Neural cell (in vitro differentiated cells): ENCODE measurements around the gene DDN.

Experiments
- EP300 ChIP-seq: fragments of 450-650 bp; conservative IDR thresholded peaks from 2 replicates; pipeline ENCODE4 v1.6.1; 2014; ENCODE audit warnings: antibody characterized with exemption, mild to moderate bottlenecking, moderate library complexity; ENCODE audit not compliant: poor library complexity, severe bottlenecking
- EZH2 ChIP-seq: fragments of 200-600, 300-800 bp; shearing (Covaris generic), sonication (generic); IDR thresholded peaks from 2 replicates; pipeline ENCODE4 v1.6.1; 2014; ENCODE audit warnings: antibody characterized with exemption, low read length, borderline replicate concordance, mild to moderate bottlenecking; ENCODE audit not compliant: insufficient read depth, poor library complexity, severe bottlenecking
- MXI1 ChIP-seq: fragments of 450-650 bp; conservative IDR thresholded peaks from 2 replicates; pipeline ENCODE4 v1.6.1; 2014; ENCODE audit warnings: antibody characterized with exemption, mild to moderate bottlenecking; ENCODE audit not compliant: poor library complexity, severe bottlenecking
- POLR2AphosphoS5 ChIP-seq: IDR thresholded peaks from 2 replicates; pipeline ENCODE4 v1.6.1; 2012
- RAD21 ChIP-seq: fragments of 450-650 bp; conservative IDR thresholded peaks from 2 replicates; pipeline ENCODE4 v1.6.1; 2014; ENCODE audit warnings: antibody characterized with exemption, mild to moderate bottlenecking, moderate library complexity
- TAF1 ChIP-seq: IDR thresholded peaks from 2 replicates; pipeline ENCODE4 v1.6.1; 2012; ENCODE audit warnings: low read depth
- TF ChIP-seq, protein P1 (sequence below): IDR thresholded peaks from 2 replicates; pipeline ENCODE4 v1.6.1; 2012; ENCODE audit warnings: borderline replicate concordance
- TF ChIP-seq, protein P2 (sequence below): fragments of 450-650 bp; IDR thresholded peaks from 2 replicates; pipeline ENCODE4 v1.5.1; 2014; ENCODE audit warnings: antibody characterized with exemption, mild to moderate bottlenecking, moderate library complexity; ENCODE audit not compliant: poor library complexity, severe bottlenecking

DNA sequence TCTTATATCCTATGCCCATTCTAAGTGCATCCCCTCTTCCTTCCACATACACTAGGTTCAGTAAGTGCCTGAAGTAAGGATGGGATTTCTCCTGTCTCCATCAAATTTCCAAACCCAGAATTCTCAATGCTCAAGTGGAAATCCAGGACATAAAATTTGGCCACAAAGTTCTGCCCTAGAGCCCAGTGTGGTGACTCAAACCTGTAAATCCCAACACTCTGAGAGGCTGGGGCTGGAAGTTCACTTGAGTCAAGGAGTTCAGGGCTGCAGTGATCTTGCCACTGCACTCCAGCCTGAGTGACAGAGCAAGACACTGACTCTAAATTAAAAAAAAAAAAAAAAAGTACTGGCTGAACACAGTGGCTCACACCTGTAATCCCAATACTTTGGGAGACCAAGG lies 37.4 kb downstream of the DDN start:
- TF ChIP-seq, protein P1, sequence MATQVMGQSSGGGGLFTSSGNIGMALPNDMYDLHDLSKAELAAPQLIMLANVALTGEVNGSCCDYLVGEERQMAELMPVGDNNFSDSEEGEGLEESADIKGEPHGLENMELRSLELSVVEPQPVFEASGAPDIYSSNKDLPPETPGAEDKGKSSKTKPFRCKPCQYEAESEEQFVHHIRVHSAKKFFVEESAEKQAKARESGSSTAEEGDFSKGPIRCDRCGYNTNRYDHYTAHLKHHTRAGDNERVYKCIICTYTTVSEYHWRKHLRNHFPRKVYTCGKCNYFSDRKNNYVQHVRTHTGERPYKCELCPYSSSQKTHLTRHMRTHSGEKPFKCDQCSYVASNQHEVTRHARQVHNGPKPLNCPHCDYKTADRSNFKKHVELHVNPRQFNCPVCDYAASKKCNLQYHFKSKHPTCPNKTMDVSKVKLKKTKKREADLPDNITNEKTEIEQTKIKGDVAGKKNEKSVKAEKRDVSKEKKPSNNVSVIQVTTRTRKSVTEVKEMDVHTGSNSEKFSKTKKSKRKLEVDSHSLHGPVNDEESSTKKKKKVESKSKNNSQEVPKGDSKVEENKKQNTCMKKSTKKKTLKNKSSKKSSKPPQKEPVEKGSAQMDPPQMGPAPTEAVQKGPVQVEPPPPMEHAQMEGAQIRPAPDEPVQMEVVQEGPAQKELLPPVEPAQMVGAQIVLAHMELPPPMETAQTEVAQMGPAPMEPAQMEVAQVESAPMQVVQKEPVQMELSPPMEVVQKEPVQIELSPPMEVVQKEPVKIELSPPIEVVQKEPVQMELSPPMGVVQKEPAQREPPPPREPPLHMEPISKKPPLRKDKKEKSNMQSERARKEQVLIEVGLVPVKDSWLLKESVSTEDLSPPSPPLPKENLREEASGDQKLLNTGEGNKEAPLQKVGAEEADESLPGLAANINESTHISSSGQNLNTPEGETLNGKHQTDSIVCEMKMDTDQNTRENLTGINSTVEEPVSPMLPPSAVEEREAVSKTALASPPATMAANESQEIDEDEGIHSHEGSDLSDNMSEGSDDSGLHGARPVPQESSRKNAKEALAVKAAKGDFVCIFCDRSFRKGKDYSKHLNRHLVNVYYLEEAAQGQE = no peak
- TF ChIP-seq, protein P2, sequence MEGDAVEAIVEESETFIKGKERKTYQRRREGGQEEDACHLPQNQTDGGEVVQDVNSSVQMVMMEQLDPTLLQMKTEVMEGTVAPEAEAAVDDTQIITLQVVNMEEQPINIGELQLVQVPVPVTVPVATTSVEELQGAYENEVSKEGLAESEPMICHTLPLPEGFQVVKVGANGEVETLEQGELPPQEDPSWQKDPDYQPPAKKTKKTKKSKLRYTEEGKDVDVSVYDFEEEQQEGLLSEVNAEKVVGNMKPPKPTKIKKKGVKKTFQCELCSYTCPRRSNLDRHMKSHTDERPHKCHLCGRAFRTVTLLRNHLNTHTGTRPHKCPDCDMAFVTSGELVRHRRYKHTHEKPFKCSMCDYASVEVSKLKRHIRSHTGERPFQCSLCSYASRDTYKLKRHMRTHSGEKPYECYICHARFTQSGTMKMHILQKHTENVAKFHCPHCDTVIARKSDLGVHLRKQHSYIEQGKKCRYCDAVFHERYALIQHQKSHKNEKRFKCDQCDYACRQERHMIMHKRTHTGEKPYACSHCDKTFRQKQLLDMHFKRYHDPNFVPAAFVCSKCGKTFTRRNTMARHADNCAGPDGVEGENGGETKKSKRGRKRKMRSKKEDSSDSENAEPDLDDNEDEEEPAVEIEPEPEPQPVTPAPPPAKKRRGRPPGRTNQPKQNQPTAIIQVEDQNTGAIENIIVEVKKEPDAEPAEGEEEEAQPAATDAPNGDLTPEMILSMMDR = no peak
- TF ChIP-seq EP300 = no peak
- TF ChIP-seq EZH2 = no peak
- no peak for TF ChIP-seq RAD21
- no peak for TF ChIP-seq MXI1
- TF ChIP-seq POLR2AphosphoS5 = no peak
- no peak for TF ChIP-seq TAF1
